DND-41 (cell line): Measurements from ENCODE around the gene KRTAP9-7.

Experiments used
- ATAC-seq: fragments of 200-7000 bp; cut with Tn5 transposase; 3 replicates; pipeline ENCODE4 v1.9.1; 2021; ENCODE audit warnings: low read depth; ENCODE audit not compliant: insufficient read depth
- DNase-seq: peaks from one replicate; pipeline ENCODE4 v3.0.0-alpha.2; 2020
- H2AFZ ChIP-seq: 2 replicates; pipeline ENCODE4 v1.6.0; 2012; ENCODE audit warnings: low read depth, low read length
- H3K27ac ChIP-seq: 2 replicates; pipeline ENCODE4 v1.5.1; 2012; ENCODE audit warnings: low read length, inconsistent platforms
- H3K27me3 ChIP-seq: fragments of 200-600 bp; sonication (generic); 2 replicates; pipeline ENCODE4 v1.6.0; 2012; ENCODE audit warnings: low read length, mild to moderate bottlenecking, inconsistent platforms; ENCODE audit not compliant: insufficient read depth, poor library complexity
- H3K36me3 ChIP-seq: 2 replicates; pipeline ENCODE4 v1.5.1; 2012; ENCODE audit warnings: low read length, inconsistent platforms; ENCODE audit not compliant: insufficient read depth
- H3K4me1 ChIP-seq: 2 replicates; pipeline ENCODE4 v1.5.1; 2012; ENCODE audit warnings: mild to moderate bottlenecking, low read length; ENCODE audit not compliant: insufficient read depth
- H3K4me2 ChIP-seq: 2 replicates; pipeline ENCODE4 v1.6.0; 2012; ENCODE audit warnings: mild to moderate bottlenecking, moderate library complexity, low read length, inconsistent platforms; ENCODE audit not compliant: insufficient read depth
- H3K4me3 ChIP-seq, 2 experiments: fragments of 200-600 bp in 1 of 2; shearing (Covaris generic) in 1 of 2; 2 replicates each; pipeline ENCODE4 v1.5.1; 2012 to 2016; ENCODE audit warnings: inconsistent platforms in 2 of 2, low read length in 2 of 2, mild to moderate bottlenecking in 2 of 2, low read depth in 1 of 2, moderate library complexity in 1 of 2
- H3K79me2 ChIP-seq: 2 replicates; pipeline ENCODE4 v1.6.0; 2012; ENCODE audit warnings: low read length, inconsistent platforms; ENCODE audit not compliant: insufficient read depth
- H3K9ac ChIP-seq: 2 replicates; pipeline ENCODE4 v1.6.0; 2012; ENCODE audit warnings: low read depth, mild to moderate bottlenecking, inconsistent platforms, low read length, moderate library complexity
- H3K9me3 ChIP-seq: 2 replicates; pipeline ENCODE4 v1.5.1; 2012; ENCODE audit warnings: low read length, moderate library complexity, mild to moderate bottlenecking, inconsistent platforms; ENCODE audit not compliant: insufficient read depth, severe bottlenecking
- H4K20me1 ChIP-seq: 2 replicates; pipeline ENCODE4 v1.6.0; 2012; ENCODE audit warnings: low read length; ENCODE audit not compliant: insufficient read depth
- EZH2 ChIP-seq: IDR thresholded peaks from 3 replicates; pipeline ENCODE4 v1.6.1; 2012; ENCODE audit warnings: borderline replicate concordance, low read depth, mild to moderate bottlenecking, moderate library complexity, low read length, inconsistent platforms; ENCODE audit not compliant: severe bottlenecking
- TF ChIP-seq, protein P1 (sequence below): IDR thresholded peaks from 2 replicates; pipeline ENCODE4 v1.5.1; 2012; ENCODE audit warnings: borderline replicate concordance, low read length, moderate library complexity, mild to moderate bottlenecking; ENCODE audit not compliant: poor library complexity, severe bottlenecking; ENCODE audit errors: extremely low read depth

KRTAP9-7 gene

DNA sequence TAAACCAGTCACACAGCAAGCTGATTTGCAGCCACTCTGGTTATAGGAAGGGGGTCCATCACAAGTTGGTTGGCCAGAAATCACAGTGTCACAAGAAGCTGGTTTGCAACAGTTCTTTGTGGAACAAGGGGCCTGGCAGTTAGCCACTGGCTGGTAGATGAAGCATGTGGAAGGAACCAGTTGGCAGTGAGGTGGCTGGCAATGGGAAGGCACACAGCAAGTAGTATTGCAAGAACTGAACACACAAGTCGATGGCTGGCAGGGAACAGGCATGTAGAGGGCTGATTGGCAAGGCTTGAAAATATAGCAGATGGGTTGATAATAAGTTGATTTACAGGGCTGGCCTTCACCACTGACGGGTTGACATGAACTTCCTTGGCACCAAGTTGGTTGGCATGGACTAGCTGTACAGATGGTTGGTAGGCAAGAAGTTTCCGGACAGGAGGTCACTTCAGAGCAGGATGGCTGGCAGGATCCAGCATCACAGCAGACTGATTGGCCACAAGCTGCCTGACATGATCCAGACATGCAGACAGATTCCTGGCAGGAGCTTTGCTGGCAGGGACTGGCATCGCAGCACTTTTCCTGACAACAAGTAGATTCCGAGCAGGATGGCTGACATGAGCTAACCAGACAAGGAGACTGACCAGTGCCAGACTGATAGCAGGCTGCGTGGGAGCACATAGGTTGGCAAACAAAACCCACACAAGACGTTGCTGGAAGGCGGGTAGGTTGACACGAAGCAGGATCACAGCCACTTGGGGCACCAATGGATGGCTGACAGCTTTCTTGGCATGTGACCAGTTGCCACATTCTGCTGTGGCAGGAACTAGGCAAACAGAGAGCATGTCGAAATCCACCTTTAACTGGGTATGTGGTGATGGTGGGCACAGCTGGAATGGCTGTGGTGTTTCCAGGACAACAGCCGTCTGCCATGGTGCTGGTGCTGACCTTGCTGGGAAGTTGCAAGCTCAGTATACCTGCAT, 26.7 kb downstream of the KRTAP9-7 start, which contains the start of gene KRTAP29-1:
Gene KRTAP29-1 (minus strand): TSS at position 936 of the 986 bp plus-strand sequence. CDS start 0 bp downstream, at position 936.
- Histone ChIP-seq H3K4me1 (no peaks in the 10 kb centered on the region), H3K4me2 (no peak within 1 kb of the TSS), H3K9ac (no peak within 1 kb of the TSS), H3K27ac (no peak within 1 kb of the TSS), H3K36me3 (no peaks in the 10 kb centered on the region), H3K9me3 (peaks cover 4% of the 10 kb centered on the region), H4K20me1 (no peaks in the 10 kb centered on the region), H2AFZ (no peak within 1 kb of the TSS), H3K4me3 (no peak within 1 kb of the TSS), H3K27me3 (peaks cover 5% of the 10 kb centered on the region), H3K79me2 (no peaks in the 10 kb centered on the region)
- DNase-seq (no peak), ATAC-seq (no peak)
- TF ChIP-seq, protein P1, sequence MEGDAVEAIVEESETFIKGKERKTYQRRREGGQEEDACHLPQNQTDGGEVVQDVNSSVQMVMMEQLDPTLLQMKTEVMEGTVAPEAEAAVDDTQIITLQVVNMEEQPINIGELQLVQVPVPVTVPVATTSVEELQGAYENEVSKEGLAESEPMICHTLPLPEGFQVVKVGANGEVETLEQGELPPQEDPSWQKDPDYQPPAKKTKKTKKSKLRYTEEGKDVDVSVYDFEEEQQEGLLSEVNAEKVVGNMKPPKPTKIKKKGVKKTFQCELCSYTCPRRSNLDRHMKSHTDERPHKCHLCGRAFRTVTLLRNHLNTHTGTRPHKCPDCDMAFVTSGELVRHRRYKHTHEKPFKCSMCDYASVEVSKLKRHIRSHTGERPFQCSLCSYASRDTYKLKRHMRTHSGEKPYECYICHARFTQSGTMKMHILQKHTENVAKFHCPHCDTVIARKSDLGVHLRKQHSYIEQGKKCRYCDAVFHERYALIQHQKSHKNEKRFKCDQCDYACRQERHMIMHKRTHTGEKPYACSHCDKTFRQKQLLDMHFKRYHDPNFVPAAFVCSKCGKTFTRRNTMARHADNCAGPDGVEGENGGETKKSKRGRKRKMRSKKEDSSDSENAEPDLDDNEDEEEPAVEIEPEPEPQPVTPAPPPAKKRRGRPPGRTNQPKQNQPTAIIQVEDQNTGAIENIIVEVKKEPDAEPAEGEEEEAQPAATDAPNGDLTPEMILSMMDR = no peak
- TF ChIP-seq EZH2 = no peak

- Histone ChIP-seq H3K9me3 (peaks cover 12% of the 10 kb centered on the region), H3K27me3 (peaks cover 4% of the 10 kb centered on the region), H3K4me3 (no peak overlapping the region), H3K4me2 (no peak overlapping the region), H3K27ac (no peak overlapping the region), H3K4me1 (peaks cover 5% of the 10 kb centered on the region), H2AFZ (no peak overlapping the region), H3K79me2 (no peaks in the 10 kb centered on the region), H3K9ac (no peak overlapping the region), H4K20me1 (no peaks in the 10 kb centered on the region), H3K36me3 (no peaks in the 10 kb centered on the region)
- ATAC-seq = no peak
- no peak for DNase-seq
- TF ChIP-seq EZH2 = no peak
- TF ChIP-seq, protein P1 = no peak
These were observed 27.5 kb downstream of the KRTAP9-7 start for GRCh38 chr17:41302981-41303380.

GRCh38 chr17:41304091-41304490, 28.6 kb downstream of the KRTAP9-7 start:
- H3K9me3 ChIP-seq = peaks cover 23% of the 10 kb centered on the region
- peaks cover 4% of the 10 kb centered on the region for H3K27me3 ChIP-seq
- DNase-seq (no peak), ATAC-seq (no peak)
- no peak for TF ChIP-seq EZH2
- TF ChIP-seq, protein P1 = no peak
- H3K4me3 ChIP-seq = no peak overlapping the region
- H3K27ac ChIP-seq = no peak overlapping the region
- H3K9ac ChIP-seq = no peak overlapping the region
- no peaks in the 10 kb centered on the region for H3K79me2 ChIP-seq
- H3K4me2 ChIP-seq = no peak overlapping the region
- H4K20me1 ChIP-seq = no peaks in the 10 kb centered on the region
- peaks cover 13% of the 10 kb centered on the region for H3K4me1 ChIP-seq
- no peak overlapping the region for H2AFZ ChIP-seq
- H3K36me3 ChIP-seq = no peaks in the 10 kb centered on the region
